ENCODE results near the gene TMCC3. TPM values are rescaled to one million over a fixed set of nuclear protein-coding genes. Genes with fewer than 3 reads are reported as not detected.

TMCC3 gene
- total RNA-seq, 2 experiments from 2014 or later, result 5.7 to 9.4 TPM

DNA sequence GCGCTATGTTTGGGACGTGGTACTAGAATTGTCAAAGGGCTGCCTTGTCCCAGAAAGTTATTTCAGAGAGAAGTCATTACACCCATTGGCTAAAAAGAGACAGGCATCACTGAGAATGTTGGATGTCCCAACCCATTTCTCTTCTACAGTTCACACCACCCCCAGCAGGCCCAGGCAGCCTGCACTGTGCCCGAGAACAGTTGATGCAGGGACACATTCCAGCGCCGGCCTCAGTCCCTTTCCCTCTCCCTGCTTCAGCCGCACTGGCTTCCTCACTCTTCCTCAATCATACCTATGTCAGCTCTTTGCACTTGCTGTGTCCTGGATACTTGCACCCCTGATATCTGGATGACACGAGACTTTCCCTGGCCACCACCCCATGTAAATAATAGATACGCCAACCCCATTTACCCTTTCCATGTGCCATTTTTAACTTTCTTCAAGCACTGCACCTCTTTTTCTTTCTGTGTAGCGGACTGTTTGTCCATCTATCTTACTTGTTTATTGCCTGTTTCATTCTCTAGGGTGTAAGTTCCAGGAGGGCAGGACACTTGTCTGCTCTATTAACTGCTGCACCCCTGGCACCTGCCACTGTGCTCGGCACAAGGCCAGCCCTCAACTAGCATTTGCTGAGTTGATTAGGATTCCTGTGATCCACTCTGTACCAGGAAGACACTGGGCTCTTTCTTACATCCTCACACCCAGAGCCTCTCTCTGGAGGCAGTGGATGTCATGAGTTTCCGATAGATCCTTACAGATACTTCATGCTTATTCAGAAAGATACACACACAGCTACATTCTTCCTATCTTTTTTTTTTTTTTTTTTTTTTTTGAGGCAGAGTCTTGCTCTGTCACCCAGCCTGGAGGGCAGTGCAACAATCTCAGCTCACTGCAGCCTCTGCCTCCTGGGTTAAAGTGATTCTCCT lies 114.1 kb downstream of the TMCC3 start:
- H3K27ac ChIP-seq (ENCODE audit: low read depth, low read length, poor library complexity, severe bottlenecking), result no peak overlapping the region
- no peaks in the 10 kb centered on the region for H3K4me1 ChIP-seq (ENCODE audit: insufficient read depth, low read length, poor library complexity, severe bottlenecking)
- no peaks in the 10 kb centered on the region for H4K20me1 ChIP-seq (ENCODE audit: insufficient read depth, low read length)
- DNase-seq (ENCODE audit: low spot score), result no peak
- H3K36me3 ChIP-seq (ENCODE audit: insufficient read depth, low read length), result no peaks in the 10 kb centered on the region
- H2AFZ ChIP-seq (ENCODE audit: low read length), result no peak overlapping the region
- no peaks in the 10 kb centered on the region for H3K79me2 ChIP-seq (ENCODE audit: insufficient read depth, low read depth, low read length)
- no peak overlapping the region for H3K4me3 ChIP-seq (ENCODE audit: low read depth, low read length, poor library complexity, severe bottlenecking)
- POLR2A ChIA-PET, result interaction anchor here (0.6 to 1.0 kb wide), 2 partner anchors 160 to 228 kb away, joined by 3 to 4 read pairs; no protein-coding TSS in a partner anchor
- H3K4me2 ChIP-seq (ENCODE audit: low read length), result no peak overlapping the region
- intact Hi-C loops (cut with micrococcal nuclease; ENCODE audit: unreplicated experiment), result no loop called here
- no peaks in the 10 kb centered on the region for H3K9me2 ChIP-seq (ENCODE audit: insufficient read depth, low read length)
- TF ChIP-seq CTCF (conservative IDR thresholded peaks at IDR 0.05; ENCODE audit: low read length), result no peak
- TF ChIP-seq EZH2phosphoT487 (IDR thresholded peaks at IDR 0.05; ENCODE audit: borderline replicate concordance, low read depth, low read length), result no peak
- no peaks in the 10 kb centered on the region for H3K9me3 ChIP-seq (ENCODE audit: low read length)
- CTCF ChIA-PET (ENCODE audit: unreplicated experiment), result no interaction called here
- BruUV-seq (replicated peaks), result no TSS peak

GRCh38 chr12:94535510-94535921 lies 114.8 kb downstream of the TMCC3 start:
- POLR2A ChIA-PET, result interaction anchor here (0.7 kb wide), 2 partner anchors 131 to 504 kb away, joined by 3 read pairs; no protein-coding TSS in a partner anchor

More at GRCh38 chr12:94535510-94535921, 114.8 kb downstream of the TMCC3 start:
- Histone ChIP-seq H3K9me2 (ENCODE audit: insufficient read depth, low read length) (no peaks in the 10 kb centered on the region), H3K4me1 (ENCODE audit: insufficient read depth, low read length, poor library complexity, severe bottlenecking) (no peaks in the 10 kb centered on the region), H3K79me2 (ENCODE audit: insufficient read depth, low read depth, low read length) (no peaks in the 10 kb centered on the region), H3K4me2 (ENCODE audit: low read length) (no peak overlapping the region), H2AFZ (ENCODE audit: low read length) (no peak overlapping the region), H3K27ac (ENCODE audit: low read depth, low read length, poor library complexity, severe bottlenecking) (no peak overlapping the region), H4K20me1 (ENCODE audit: insufficient read depth, low read length) (no peaks in the 10 kb centered on the region), H3K4me3 (ENCODE audit: low read depth, low read length, poor library complexity, severe bottlenecking) (no peak overlapping the region), H3K36me3 (ENCODE audit: insufficient read depth, low read length) (no peaks in the 10 kb centered on the region), H3K9me3 (ENCODE audit: low read length) (no peaks in the 10 kb centered on the region)
- no peak for TF ChIP-seq CTCF (conservative IDR thresholded peaks at IDR 0.05; ENCODE audit: low read length)
- no peak for TF ChIP-seq EZH2phosphoT487 (IDR thresholded peaks at IDR 0.05; ENCODE audit: borderline replicate concordance, low read depth, low read length)
- CTCF ChIA-PET (ENCODE audit: unreplicated experiment), result no interaction called here
- no TSS peak for BruUV-seq (replicated peaks)
- intact Hi-C loops (cut with micrococcal nuclease; ENCODE audit: unreplicated experiment), result no loop called here
- no peak for DNase-seq (ENCODE audit: low spot score)

Measured in OCI-LY7 (cell line).